GM19468 (cell line): ENCODE results near the gene TDRD10.

Experiments used
- ATAC-seq: cut with Tn5 transposase; IDR thresholded peaks from one replicate; pipeline ENCODE4 v1.9.1; 2021; ENCODE audit warnings: mild to moderate bottlenecking, moderate library complexity, moderate number of reproducible peaks; ENCODE audit not compliant: unreplicated experiment; ENCODE audit errors: extremely low read depth

Gene TDRD10

GRCh38 chr1:154574716-154575115, 72.7 kb downstream of the TDRD10 start:
- no peak for ATAC-seq

- no peak for ATAC-seq
Measured at GRCh38 chr1:154575147-154575927, 73.3 kb downstream of the TDRD10 start.

- ATAC-seq: no peak
Measured at GRCh38 chr1:154575951-154576566, 74.0 kb downstream of the TDRD10 start.

DNA sequence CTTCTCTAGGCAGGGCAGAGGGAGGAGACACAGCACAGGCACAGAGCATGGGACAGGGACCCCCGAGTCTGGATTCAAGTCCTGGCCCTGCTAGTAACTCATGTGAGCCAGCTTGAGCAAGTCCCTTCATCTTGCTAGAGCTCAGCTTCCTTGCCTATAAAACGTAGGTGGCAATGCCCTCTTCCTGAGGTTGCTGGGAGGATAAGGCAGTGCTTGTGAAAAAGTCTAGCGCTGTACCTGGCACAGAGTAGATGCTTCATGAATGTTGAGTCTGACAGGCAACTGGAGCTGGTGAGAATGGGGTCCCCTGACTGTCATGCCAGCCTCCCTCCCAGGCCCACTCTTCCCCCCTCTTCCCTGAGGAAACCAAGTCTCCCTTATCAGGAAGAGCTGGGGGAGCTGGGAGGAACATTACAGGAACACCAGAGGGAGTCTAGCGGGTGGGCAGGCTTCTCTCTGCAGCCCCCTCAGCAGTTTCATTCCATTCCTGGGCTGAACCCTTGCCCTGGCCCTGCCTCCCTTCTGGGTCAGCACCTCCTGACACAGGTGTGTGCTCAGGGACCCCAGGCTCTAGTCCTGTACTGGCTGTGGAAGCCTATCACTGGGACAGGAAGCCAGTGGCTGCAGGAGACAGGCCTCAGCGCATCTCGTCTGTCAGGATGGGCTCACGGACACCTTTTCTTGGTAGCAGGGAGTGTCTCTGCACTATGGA, 75.5 kb downstream of the TDRD10 start:
- ATAC-seq: no peak

GRCh38 chr1:154578058-154578418, 76.0 kb downstream of the TDRD10 start:
- ATAC-seq: no peak

- no peak for ATAC-seq
Measured at GRCh38 chr1:154579374-154579773, 77.4 kb downstream of the TDRD10 start.

DNA sequence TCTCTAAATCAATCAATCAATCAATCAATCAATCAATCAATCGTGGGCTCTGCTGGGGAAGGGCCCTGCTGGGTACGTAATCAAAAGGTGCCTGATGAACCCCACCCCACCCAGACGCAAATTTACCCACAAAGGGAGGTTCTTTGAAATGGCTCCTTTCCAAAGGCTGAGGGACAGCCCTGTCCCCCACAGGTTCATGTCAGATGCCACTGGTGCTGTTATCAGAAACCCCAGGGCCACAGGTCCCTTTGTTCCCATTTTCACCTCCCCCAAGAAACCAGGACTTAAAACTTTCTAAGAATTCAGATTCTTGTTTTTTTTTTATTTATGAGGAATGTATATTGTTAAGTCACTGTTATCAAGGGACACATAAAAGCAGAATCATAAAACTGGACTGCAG, 79.7 kb downstream of the TDRD10 start:
- ATAC-seq: no peak

DNA sequence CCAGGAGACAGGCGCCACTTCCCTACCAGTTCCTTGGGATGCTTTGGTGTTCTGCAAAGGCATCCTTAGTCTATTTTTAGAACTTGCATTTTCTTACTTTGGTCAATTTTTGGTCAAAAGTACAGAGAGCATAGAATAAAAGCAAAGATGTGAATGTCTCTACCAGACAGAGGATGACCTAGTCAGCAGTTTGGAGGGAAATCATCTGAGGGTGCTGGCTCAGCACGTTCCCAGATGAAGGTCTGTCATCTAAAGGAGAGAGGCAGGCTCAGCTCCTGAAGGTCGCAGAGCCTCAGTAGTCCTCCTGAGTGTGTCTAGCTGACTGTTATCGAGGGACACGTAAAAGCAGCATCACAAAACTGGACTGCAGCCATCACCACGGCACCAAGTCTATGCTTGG, 80.9 kb downstream of the TDRD10 start:
- ATAC-seq: no peak

DNA sequence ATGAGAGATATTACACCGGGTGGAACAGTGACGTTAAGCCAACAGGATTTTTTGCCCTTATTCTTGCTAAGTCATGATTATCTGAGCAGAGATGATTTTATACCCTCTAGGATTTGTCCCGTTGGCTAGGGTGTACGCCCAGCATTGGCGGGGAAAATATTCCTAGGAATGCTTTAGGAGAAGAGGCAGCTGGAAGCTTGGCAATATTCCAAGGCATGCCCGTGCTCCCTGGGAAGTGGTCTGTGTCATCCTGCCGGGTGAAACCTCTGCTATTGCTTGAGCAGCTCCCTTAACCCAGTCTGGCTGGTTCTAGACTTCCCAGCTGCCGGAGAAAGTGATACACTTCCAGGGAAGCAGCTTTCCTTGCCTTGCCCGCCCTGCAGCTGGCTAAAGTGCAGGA, 81.8 kb downstream of the TDRD10 start:
- no peak for ATAC-seq

DNA sequence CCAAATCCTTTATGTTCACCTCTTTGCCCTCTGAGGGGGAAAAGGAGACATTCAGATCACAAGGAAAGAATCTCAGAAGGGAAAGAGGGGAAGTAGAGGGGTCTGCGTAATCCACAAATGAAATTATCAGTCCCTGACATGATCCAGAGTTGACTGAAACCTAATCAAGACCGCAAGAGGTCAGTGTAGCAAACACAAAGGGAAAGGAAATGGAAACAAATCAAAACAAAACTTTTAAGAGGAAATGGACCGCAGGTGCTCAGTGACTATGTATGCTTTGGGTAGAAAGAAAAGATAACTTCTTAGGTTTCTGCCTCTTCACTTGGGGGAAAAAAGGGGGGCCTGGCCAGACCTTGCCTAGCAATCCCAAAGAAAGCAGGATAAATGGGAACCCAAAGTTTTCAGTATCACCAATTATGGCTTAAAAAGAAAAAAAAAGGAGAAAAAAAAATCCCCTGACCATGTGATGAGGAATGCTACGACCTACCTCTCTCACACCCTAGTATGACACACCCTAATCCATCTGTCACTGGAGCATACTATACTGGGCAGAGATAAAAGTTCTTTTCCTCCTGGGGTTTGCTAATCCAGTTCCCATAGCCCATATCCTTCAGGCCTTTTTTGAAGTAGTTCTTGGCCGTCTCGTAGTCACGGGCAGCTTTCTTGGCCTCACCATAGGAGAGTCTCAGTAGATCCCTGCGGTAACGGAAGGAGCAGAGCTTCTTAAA, 82.4 kb downstream of the TDRD10 start:
- ATAC-seq: no peak

GRCh38 chr1:154586231-154586630, 84.2 kb downstream of the TDRD10 start:
- ATAC-seq: no peak

GRCh38 chr1:154586641-154587040, 84.6 kb downstream of the TDRD10 start:
- ATAC-seq: no peak

GRCh38 chr1:154589780-154590179, 87.8 kb downstream of the TDRD10 start:
- ATAC-seq: no peak

GRCh38 chr1:154590756-154591155, 88.7 kb downstream of the TDRD10 start:
- ATAC-seq: no peak

DNA sequence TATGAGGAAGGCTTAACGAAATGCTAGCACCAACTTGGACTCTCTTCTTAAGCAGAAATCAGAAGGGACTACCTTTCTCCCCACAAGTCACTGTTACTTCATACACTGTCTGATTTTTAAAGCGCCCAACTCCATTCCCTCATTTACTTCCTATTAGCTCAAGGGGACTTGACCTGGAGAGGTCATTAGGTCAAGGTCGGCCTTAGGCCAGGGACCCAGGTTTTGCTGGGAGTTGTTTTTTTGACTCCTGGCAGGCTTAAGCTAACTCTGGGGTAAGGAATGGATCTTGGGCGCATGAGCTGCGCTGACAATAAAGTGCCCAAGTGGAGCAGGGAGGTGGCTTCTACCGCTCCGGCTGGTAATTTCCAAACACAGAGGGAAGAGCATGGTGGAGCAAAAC, 89.2 kb downstream of the TDRD10 start:
- ATAC-seq: no peak

- no peak for ATAC-seq
Measured at GRCh38 chr1:154593390-154593789, 91.4 kb downstream of the TDRD10 start.

GRCh38 chr1:154594811-154595210, 92.8 kb downstream of the TDRD10 start:
- ATAC-seq: no peak

DNA sequence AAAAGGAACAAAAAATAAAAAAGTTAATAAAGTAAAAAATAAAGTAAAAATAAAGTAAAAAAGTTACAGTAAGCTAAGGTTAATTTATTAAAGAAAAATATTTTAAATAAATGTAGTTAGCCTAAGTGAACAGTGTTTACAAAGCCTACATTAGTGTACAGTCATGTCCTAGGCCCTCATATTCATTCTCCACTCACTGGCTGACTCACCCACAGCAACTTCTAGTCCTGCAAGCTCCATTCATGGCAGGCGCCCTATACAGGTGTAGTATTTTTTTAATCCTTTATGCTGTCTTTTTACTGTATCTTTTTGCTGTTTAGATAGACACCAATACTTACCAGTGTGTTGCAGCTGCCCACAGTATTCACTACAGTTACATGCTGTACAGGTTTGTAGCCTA, 93.6 kb downstream of the TDRD10 start:
- ATAC-seq: no peak
